Stimulated activated effector memory CD8-positive, alpha-beta T cell treated with anti-CD3 and anti-CD28 coated beads, Interleukin-12 subunit alpha, Interleukin-12 subunit beta, amount 100 ng/mL, for 72 hours (primary cell): Measurements from ENCODE around the gene FBXL19.

Experiments used
- ATAC-seq: fragments of 150-1000 bp; cut with Tn5 transposase; 2 replicates; pipeline ENCODE4 v1.10.0; 2021
- DNase-seq, 2 donors: peaks; one replicate each; pipeline ENCODE4 v3.0.0; 2021 to 2022; ENCODE audit warnings: low spot score in 2 of 2
- H3K27ac Mint-ChIP-seq: one replicate; pipeline ENCODE4 v1.8.0; 2022; ENCODE audit warnings: mild to moderate bottlenecking, mixed read lengths
- H3K36me3 Mint-ChIP-seq: one replicate; pipeline ENCODE4 v1.8.0; 2022; ENCODE audit warnings: mild to moderate bottlenecking, mixed read lengths
- H3K4me1 Mint-ChIP-seq: one replicate; pipeline ENCODE4 v1.8.0; 2022; ENCODE audit warnings: mixed read lengths
- H3K4me3 Mint-ChIP-seq: one replicate; pipeline ENCODE4 v1.8.0; 2022; ENCODE audit warnings: mild to moderate bottlenecking, mixed read lengths
- H3K9me3 Mint-ChIP-seq: one replicate; pipeline ENCODE4 v1.8.0; 2022; ENCODE audit warnings: mixed read lengths

Gene FBXL19

GRCh38 chr16:30903596-30903995 lies 19.8 kb upstream of the FBXL19 start:
- peaks cover 3% of the 10 kb centered on the region for H3K9me3 Mint-ChIP-seq
- peaks cover 4% of the 10 kb centered on the region for H3K36me3 Mint-ChIP-seq
- no peak for DNase-seq
- H3K4me1 Mint-ChIP-seq = peaks cover 34% of the 10 kb centered on the region
- peak overlapping the region; percentile 93 for H3K27ac Mint-ChIP-seq
- peak overlapping the region; percentile 87 for H3K4me3 Mint-ChIP-seq
- ATAC-seq = no peak

DNA sequence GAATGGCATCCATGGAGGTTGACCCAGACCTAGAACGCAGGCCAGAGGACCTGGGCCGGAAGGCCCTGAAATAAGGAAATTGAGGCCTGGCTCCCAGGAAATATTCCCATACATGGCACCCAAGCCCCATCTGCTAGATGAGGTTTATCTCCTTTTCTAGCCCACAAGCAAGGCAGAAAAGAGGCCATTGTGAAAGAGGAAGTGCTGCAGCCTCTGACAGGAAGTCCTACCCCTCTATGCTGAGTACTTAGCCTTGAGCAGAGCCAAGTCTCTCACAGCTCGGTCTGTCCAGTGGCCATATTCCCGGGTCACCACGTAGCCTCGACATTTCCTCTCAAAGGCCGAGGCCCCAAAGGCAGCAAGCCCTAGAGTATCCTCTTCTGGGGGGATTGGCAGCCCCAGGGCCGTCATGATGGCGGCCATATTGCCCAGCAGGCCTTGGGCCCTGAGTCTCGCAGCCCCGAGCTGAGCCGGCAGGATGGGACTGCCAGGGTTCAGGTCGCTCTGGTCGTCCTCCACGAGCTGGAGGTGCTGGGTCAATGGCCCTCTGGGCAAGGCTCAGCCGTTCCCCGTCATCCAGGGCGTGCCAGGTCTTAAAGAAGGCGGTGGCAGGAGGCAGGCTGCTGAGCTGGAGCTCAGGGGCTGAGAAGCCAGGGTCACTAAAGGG lies 19.1 kb upstream of the FBXL19 start:
- ATAC-seq (no peak), DNase-seq (no peak)
- peaks cover 4% of the 10 kb centered on the region for H3K36me3 Mint-ChIP-seq
- peaks cover 34% of the 10 kb centered on the region for H3K4me1 Mint-ChIP-seq
- peak overlapping the region; percentile 93 for H3K27ac Mint-ChIP-seq
- no peak overlapping the region for H3K4me3 Mint-ChIP-seq
- H3K9me3 Mint-ChIP-seq = peaks cover 3% of the 10 kb centered on the region

GRCh38 chr16:30907064-30907463 lies 16.3 kb upstream of the FBXL19 start:
- Mint-ChIP-seq H3K4me1 (peaks cover 26% of the 10 kb centered on the region), H3K36me3 (peaks cover 4% of the 10 kb centered on the region), H3K9me3 (peaks cover 3% of the 10 kb centered on the region), H3K4me3 (no peak overlapping the region), H3K27ac (no peak overlapping the region)
- no peak for ATAC-seq
- no peak for DNase-seq

- Mint-ChIP-seq H3K4me1 (peaks cover 10% of the 10 kb centered on the region), H3K27ac (no peak overlapping the region), H3K9me3 (no peaks in the 10 kb centered on the region), H3K36me3 (no peaks in the 10 kb centered on the region), H3K4me3 (no peak overlapping the region)
- no peak for DNase-seq
- ATAC-seq = no peak
Observed at GRCh38 chr16:30910427-30911029, 12.8 kb upstream of the FBXL19 start.

GRCh38 chr16:30912794-30913412 lies 10.5 kb upstream of the FBXL19 start:
- ATAC-seq (peak; percentile 11), DNase-seq (no peak)
- Mint-ChIP-seq H3K9me3 (no peaks in the 10 kb centered on the region), H3K36me3 (no peaks in the 10 kb centered on the region), H3K27ac (peak overlapping the region; percentile 13), H3K4me1 (peaks cover 2% of the 10 kb centered on the region), H3K4me3 (no peak overlapping the region)

DNA sequence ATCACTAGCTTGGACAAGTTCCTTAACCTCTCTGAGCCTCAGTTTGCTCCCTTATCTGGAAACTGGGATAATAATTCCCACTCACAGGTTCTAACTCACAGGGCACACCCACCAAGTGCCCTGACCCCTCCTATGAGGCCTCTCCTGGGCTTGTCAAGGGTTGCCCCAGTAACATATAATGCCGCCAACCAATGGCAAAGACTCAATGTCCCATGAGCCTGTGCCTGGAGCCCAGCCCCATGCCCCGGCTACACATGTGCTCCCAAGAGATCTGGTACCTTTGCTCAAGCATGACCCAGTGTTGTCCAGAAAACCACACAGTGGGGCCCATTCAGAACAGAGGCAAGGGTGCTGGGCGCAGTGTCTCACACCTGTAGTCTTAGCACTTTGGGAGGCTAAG lies 8.5 kb upstream of the FBXL19 start:
- no peaks in the 10 kb centered on the region for H3K9me3 Mint-ChIP-seq
- no peak for ATAC-seq
- DNase-seq = no peak
- no peaks in the 10 kb centered on the region for H3K4me1 Mint-ChIP-seq
- no peak overlapping the region for H3K4me3 Mint-ChIP-seq
- peak overlapping the region; percentile 45 for H3K27ac Mint-ChIP-seq
- H3K36me3 Mint-ChIP-seq = peaks cover 6% of the 10 kb centered on the region

GRCh38 chr16:30918614-30919013 lies 4.8 kb upstream of the FBXL19 start:
- Mint-ChIP-seq H3K27ac (no peak overlapping the region), H3K4me1 (peaks cover 18% of the 10 kb centered on the region), H3K36me3 (peaks cover 23% of the 10 kb centered on the region), H3K4me3 (no peak overlapping the region), H3K9me3 (no peaks in the 10 kb centered on the region)
- ATAC-seq = no peak
- no peak for DNase-seq

- Mint-ChIP-seq H3K4me3 (peak overlapping the region; percentile 98), H3K9me3 (no peaks in the 10 kb centered on the region), H3K36me3 (peaks cover 25% of the 10 kb centered on the region), H3K4me1 (peaks cover 31% of the 10 kb centered on the region), H3K27ac (no peak overlapping the region)
- ATAC-seq = no peak
- DNase-seq = no peak
Observed at GRCh38 chr16:30920891-30921290, 2.5 kb upstream of the FBXL19 start.

GRCh38 chr16:30921459-30921747 lies 2.0 kb upstream of the FBXL19 start:
- peaks cover 30% of the 10 kb centered on the region for H3K36me3 Mint-ChIP-seq
- H3K4me3 Mint-ChIP-seq = peak overlapping the region; percentile 98
- ATAC-seq (no peak), DNase-seq (no peak)
- peak overlapping the region; percentile 100 for H3K27ac Mint-ChIP-seq
- no peaks in the 10 kb centered on the region for H3K9me3 Mint-ChIP-seq
- peaks cover 36% of the 10 kb centered on the region for H3K4me1 Mint-ChIP-seq

GRCh38 chr16:30921748-30922419 lies 1.5 kb upstream of the FBXL19 start:
- ATAC-seq = peak; percentile 9
- DNase-seq = peak; percentile 77 to 94
- no peaks in the 10 kb centered on the region for H3K9me3 Mint-ChIP-seq
- peak overlapping the region; percentile 98 for H3K4me3 Mint-ChIP-seq
- peaks cover 31% of the 10 kb centered on the region for H3K36me3 Mint-ChIP-seq
- H3K4me1 Mint-ChIP-seq = peaks cover 41% of the 10 kb centered on the region
- peak overlapping the region; percentile 100 for H3K27ac Mint-ChIP-seq

DNA sequence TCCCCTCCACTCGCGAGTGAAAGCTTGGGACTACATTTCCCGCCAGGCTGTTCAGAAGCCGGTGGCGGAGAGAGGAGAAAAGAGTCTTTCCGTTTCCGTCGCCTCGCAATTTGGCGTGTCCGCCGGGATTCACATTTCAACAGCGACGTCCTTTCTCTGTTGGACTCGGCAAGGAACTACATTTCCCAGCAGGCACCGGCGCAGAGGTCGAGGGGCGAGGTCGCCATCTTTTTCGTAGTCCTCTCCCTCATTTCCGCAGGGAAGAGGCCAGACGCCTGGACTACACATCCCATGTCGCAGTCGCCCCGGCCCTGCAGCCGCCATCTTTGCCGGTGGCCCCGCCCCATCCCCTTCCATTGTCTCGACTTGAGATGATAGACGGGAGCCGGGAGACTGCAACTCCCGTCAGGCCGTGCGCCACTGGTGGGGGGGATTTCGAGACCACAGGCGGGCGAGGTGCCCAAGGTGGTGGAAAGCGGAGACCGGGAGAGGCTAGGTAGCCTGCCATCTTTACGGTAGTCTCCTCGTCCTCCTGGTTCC lies 882 bp upstream of the FBXL19 start:
- peaks cover 44% of the 10 kb centered on the region for H3K4me1 Mint-ChIP-seq
- peak; percentile 95 to 100 for DNase-seq
- peak overlapping the region; percentile 98 for H3K4me3 Mint-ChIP-seq
- H3K36me3 Mint-ChIP-seq = peaks cover 31% of the 10 kb centered on the region
- H3K9me3 Mint-ChIP-seq = no peaks in the 10 kb centered on the region
- peak; percentile 85 for ATAC-seq
- H3K27ac Mint-ChIP-seq = peak overlapping the region; percentile 100

DNA sequence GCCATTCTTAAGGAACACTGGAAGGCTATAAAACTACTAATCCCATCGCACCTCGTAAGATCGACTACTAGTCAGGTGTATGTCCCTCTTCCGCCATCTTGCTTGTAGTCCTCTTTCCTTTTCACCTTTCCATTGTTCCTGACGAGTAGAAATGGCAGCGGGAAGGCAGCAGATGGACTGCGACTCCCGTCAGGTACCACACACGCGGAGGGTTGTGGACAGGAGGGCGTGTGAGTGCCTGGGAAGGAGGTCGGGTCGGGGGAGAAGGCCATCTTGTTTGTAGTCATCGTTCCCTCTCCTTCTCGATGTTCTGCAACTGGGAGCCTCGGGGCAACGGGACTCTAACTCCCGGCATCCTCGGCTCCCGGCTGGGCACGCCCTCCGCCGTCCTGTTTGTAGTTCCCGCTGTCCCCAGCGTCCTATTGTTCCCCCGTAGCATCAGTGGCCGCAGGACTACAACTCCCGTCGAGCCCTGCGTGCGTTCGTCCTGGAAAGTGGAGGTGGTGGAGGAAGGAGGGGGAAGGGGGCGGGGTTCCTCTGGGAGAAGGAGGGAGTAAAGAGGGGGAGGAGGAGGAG lies 324 bp upstream of the FBXL19 start:
- Mint-ChIP-seq H3K9me3 (no peaks in the 10 kb centered on the region), H3K4me1 (peaks cover 44% of the 10 kb centered on the region), H3K36me3 (peaks cover 36% of the 10 kb centered on the region), H3K27ac (peak overlapping the region; percentile 100), H3K4me3 (peak overlapping the region; percentile 98)
- peak; percentile 79 to 95 for DNase-seq
- ATAC-seq = peak; percentile 87

DNA sequence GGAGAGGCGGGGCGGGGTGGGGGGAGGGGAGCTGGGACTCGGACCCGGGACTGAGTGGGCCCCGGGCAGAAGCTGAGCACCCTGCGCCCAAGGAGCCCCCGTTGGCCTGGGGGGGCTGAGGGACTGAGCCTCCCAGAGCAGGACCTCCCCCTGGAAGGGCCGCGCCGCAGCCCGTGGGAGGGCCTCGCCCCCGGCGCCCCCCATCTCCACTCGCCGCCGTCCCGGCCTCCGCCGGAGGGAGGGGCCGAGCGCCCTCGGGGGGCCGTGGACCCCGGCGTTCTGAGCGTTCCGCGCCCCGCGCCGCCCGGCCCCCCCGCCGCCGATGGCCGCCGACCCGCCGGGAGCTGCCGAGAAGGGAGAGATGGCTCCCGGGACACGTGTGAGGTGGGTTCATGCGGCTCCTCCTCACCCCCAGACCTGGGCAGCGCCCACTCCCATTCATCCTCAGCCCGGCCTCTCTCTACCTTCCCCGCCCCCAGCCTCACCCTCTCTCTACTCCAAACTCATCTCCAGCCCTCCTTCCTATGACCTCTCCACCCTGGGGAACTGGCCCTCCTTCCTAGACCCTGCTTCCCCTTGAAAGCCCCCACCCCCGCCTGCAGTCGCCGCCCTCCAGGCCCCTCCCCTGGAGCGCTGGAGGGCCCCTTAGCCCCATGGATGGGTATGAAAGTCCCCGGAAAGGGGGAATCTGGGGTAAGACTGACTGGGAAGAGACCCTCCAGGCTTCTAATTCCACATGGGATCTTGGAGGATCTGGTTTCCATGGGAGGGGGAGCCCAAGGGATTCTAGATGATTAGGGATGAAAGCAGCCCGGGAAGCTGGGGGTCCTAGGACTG lies 922 bp downstream of the FBXL19 start:
- H3K27ac Mint-ChIP-seq = peak overlapping the region; percentile 75
- ATAC-seq = no peak
- peak overlapping the region; percentile 70 for H3K4me3 Mint-ChIP-seq
- H3K4me1 Mint-ChIP-seq = peaks cover 44% of the 10 kb centered on the region
- no peaks in the 10 kb centered on the region for H3K9me3 Mint-ChIP-seq
- no peak for DNase-seq
- peaks cover 31% of the 10 kb centered on the region for H3K36me3 Mint-ChIP-seq

DNA sequence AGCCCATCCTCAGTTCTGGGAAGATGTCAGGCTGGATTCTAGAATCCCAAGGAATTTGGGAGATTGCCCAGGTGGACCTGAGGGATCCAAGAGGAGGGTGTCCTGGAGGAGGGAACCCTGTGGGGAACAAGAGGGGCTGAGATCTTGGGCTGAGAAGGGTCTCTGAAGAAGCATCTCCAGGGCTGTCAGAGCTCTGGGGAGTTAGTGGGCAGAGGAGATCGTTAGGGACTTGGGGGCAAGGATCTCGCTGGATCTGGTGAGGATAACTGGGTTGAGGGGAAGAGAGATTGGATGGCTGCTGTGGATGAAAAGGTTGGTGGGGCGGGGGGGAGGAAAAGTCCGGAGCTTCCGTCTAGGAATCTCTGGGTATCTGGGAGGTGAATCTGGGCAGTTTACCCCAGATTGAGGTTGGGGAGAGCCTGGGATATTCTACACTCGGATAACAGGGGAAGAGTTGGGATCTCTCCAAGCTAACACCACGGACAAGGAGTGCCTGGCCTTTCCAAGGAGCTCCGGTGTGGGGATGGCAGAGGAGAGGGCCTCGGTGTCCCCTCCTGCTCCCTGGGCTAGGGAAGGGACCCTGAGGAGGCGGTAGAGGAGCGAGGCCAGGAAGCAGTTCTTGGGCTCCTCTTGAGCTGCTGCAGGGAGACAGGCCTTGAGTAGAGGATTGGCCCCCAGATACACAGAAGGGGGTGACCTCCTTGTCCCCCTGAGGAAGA lies 1.7 kb downstream of the FBXL19 start:
- ATAC-seq = no peak
- H3K4me3 Mint-ChIP-seq = peak overlapping the region; percentile 70
- H3K36me3 Mint-ChIP-seq = peaks cover 31% of the 10 kb centered on the region
- no peak for DNase-seq
- no peaks in the 10 kb centered on the region for H3K9me3 Mint-ChIP-seq
- peaks cover 44% of the 10 kb centered on the region for H3K4me1 Mint-ChIP-seq
- peak overlapping the region; percentile 75 for H3K27ac Mint-ChIP-seq
